Stimulated activated CD8-positive, alpha-beta memory T cell treated with anti-CD3 and anti-CD28 coated beads, Interleukin-12 subunit alpha, Interleukin-12 subunit beta, amount 100 ng/mL, for 24 hours (primary cell): ENCODE data around the gene NT5DC3.

Experiments
- DNase-seq: peaks from one replicate; pipeline ENCODE4 v3.0.0-alpha.2; 2020; ENCODE audit errors: extremely low read depth

NT5DC3 gene

GRCh38 chr12:103751600-103751999 is 89.4 kb downstream of the NT5DC3 start:
- no peak for DNase-seq

- no peak for DNase-seq
Measured at GRCh38 chr12:103751171-103751570, 89.9 kb downstream of the NT5DC3 start.

GRCh38 chr12:103748875-103749274 is 92.2 kb downstream of the NT5DC3 start:
- no peak for DNase-seq

GRCh38 chr12:103748002-103748401 is 93.0 kb downstream of the NT5DC3 start:
- DNase-seq, result no peak

- DNase-seq, result no peak
Measured at GRCh38 chr12:103745962-103746361, 95.1 kb downstream of the NT5DC3 start.

- DNase-seq, result no peak
Measured at GRCh38 chr12:103743788-103744187, 97.2 kb downstream of the NT5DC3 start.

GRCh38 chr12:103742349-103742932 is 98.6 kb downstream of the NT5DC3 start:
- DNase-seq, result no peak

- no peak for DNase-seq
Measured at GRCh38 chr12:103737881-103738280, 103.2 kb downstream of the NT5DC3 start.

- no peak for DNase-seq
Measured at GRCh38 chr12:103736572-103736971, 104.5 kb downstream of the NT5DC3 start.

- DNase-seq, result no peak
Measured at GRCh38 chr12:103735291-103735690, 105.7 kb downstream of the NT5DC3 start.

- no peak for DNase-seq
Measured at GRCh38 chr12:103734863-103735262, 106.2 kb downstream of the NT5DC3 start.

GRCh38 chr12:103731539-103731938 is 109.5 kb downstream of the NT5DC3 start:
- DNase-seq, result no peak

GRCh38 chr12:103729499-103729898 is 111.5 kb downstream of the NT5DC3 start:
- DNase-seq, result no peak

GRCh38 chr12:103728323-103728722 is 112.7 kb downstream of the NT5DC3 start:
- no peak for DNase-seq

- no peak for DNase-seq
Measured at GRCh38 chr12:103727638-103728037, 113.4 kb downstream of the NT5DC3 start.

- no peak for DNase-seq
Measured at GRCh38 chr12:103725398-103725797, 115.6 kb downstream of the NT5DC3 start.
